ENCODE data around the gene PI4KB.

The PI4KB gene

DNA sequence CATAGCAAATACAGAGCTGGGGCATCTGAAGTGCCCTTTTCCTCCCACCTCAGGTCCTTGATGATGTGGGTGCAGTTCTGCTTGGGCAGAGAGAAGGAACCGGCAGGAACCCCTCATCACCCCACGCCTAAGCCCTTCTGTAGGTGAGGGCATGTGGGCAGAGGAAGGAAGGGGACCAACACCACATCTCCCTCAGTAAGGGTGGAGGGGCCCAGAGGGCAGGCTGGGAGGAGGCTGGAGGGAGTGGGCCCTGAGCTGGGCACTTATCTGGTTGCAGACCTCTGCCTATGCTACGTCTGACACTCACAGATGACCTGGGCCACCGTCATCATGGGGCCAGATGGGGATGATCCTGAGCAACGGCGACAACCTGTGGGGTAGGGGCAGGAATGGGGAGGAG lies 34.1 kb downstream of the PI4KB start:
- Mint-ChIP-seq H3K36me3 (peaks cover 54% of the 10 kb centered on the region), H3K27ac (peak overlapping the region; percentile 49), H3K4me3 (no peak overlapping the region), H3K4me1 (peaks cover 44% of the 10 kb centered on the region), H3K27me3 (no peaks in the 10 kb centered on the region), H3K9me3 (no peaks in the 10 kb centered on the region)
- ATAC-seq: peak; percentile 40

DNA sequence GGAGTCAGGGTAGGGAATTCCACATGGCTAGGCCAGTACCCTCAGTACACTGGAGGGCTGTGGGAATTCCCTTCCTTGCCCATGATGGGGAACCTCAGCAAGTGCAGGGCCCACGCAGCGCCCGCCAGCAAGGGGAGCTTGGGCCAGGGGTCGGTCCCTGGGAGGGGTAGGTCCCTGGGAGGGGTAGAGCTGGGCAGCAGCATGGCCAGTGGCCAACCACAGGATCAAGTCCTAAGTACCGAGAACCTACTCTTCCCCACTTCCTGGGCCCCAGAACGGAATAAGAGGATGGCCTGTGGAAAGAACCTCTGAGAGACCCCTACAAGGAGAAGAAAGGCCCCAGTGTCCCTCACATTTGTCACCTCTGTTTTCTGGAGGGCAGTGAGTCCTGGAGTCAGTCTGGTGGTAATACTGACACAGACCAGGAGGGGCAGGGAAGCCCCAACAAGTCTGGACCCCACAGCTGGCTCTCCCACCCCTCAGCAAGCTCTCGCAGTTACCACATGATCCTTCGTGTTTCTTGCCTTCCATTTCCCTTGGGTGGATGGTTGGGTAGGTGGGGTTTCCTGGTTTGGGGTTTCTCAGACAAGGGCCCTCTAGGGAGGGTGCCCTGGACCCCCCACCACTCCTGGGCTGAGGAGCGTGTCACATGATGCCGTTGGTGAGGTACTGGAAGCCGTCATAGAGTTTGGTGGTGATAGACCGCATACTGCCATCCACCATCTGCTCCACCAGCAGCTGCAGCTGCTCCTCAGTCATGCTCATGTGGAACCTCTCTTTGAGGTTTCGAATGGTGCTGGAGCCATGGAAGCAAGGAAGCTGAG lies 34.8 kb downstream of the PI4KB start:
- no peaks in the 10 kb centered on the region for H3K9me3 Mint-ChIP-seq
- ATAC-seq: peak; percentile 13
- H3K4me1 Mint-ChIP-seq: peaks cover 45% of the 10 kb centered on the region
- peak overlapping the region; percentile 49 for H3K27ac Mint-ChIP-seq
- no peak overlapping the region for H3K4me3 Mint-ChIP-seq
- no peaks in the 10 kb centered on the region for H3K27me3 Mint-ChIP-seq
- H3K36me3 Mint-ChIP-seq: peaks cover 48% of the 10 kb centered on the region

DNA sequence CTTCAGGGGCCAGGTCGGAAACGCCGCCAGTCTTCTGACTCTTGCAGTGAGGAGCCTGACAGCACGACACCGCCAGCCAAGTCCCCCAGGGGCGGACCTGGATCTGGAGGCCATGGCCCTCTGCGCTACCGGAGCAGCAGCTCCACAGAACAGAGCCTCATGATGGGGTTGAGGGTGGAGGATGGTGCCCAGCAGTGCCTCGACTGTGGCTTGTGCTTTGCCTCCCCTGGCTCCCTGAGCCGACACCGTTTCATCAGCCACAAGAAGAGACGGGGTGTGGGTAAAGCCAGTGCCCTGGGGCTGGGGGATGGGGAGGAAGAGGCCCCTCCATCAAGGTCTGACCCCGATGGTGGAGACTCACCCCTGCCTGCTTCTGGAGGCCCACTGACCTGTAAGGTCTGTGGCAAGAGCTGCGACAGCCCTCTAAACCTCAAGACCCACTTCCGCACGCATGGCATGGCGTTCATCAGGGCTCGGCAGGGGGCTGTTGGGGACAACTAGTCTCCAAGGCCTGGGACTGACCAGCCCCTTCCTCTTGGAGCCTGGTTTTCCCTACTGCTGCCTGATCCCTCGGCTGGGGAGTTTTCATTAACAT lies 36.4 kb downstream of the PI4KB start:
- Mint-ChIP-seq H3K9me3 (no peaks in the 10 kb centered on the region), H3K36me3 (peaks cover 59% of the 10 kb centered on the region), H3K27me3 (no peaks in the 10 kb centered on the region), H3K4me1 (peaks cover 50% of the 10 kb centered on the region), H3K27ac (peak overlapping the region; percentile 30), H3K4me3 (no peak overlapping the region)
- ATAC-seq: no peak

DNA sequence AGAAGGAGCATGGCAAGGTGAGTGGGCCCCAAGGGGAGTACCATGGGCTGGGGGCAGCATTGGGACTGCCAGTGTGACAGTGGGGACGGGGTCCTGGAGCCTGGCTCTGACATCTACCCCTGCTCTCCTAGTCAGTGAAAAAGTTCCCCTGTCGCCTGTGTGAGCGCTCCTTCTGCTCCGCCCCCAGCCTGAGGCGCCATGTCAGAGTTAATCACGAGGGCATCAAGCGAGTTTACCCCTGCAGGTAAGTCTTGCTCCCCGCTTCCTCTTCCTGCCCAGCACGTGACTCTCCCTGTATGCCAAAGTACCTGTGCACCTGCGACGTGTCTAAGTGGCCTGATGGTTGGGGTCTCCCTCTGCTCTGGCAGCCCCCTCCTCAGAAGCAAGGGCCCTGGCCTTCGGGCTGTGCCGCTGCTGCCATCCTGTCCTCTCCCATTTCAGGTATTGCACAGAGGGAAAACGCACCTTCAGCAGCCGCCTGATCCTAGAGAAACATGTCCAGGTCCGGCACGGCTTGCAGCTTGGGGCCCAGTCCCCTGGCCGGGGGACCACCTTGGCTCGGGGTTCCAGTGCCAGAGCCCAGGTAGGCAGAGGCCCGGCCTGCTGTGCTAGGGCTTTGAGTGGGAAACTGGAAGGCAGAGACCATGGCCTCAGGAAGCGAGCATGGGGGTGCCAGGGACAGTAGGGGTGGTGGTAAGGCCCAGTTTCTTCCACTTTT lies 37.1 kb downstream of the PI4KB start:
- Mint-ChIP-seq H3K4me1 (peaks cover 54% of the 10 kb centered on the region), H3K36me3 (peaks cover 64% of the 10 kb centered on the region), H3K27me3 (no peaks in the 10 kb centered on the region), H3K4me3 (no peak overlapping the region), H3K9me3 (no peaks in the 10 kb centered on the region), H3K27ac (peak overlapping the region; percentile 30)
- ATAC-seq: no peak

DNA sequence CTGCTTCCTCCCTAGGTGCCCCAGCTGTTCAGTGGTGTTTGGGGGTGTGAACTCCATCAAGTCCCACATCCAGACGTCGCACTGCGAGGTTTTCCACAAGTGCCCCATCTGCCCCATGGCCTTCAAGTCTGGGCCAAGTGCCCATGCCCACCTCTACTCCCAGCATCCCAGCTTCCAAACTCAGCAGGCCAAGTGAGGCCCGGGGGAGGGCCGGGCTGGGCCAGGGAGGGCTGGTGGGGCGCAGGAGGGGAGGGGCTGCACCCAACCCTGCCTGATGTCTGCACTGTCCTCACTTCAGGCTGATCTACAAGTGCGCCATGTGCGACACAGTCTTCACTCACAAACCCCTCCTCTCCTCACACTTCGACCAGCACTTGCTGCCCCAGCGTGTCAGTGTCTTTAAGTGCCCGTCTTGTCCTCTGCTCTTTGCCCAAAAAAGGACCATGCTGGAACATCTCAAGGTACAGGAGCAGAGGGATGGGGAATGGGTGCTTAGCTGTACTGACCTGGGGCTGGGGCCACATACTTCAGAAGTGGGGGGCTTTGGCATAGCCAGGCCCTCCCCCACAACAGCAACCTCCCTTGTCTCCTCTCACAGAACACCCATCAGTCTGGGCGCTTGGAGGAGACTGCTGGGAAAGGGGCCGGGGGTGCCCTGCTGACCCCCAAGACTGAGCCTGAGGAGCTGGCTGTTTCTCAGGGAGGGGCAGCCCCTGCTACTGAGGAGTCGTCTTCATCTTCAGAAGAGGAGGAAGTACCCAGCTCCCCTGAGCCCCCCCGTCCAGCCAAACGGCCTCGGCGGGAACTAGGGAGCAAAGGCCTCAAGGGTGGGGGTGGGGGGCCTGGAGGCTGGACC lies 37.9 kb downstream of the PI4KB start:
- no peak overlapping the region for H3K4me3 Mint-ChIP-seq
- no peak for ATAC-seq
- peak overlapping the region; percentile 30 for H3K27ac Mint-ChIP-seq
- H3K4me1 Mint-ChIP-seq: peaks cover 59% of the 10 kb centered on the region
- H3K36me3 Mint-ChIP-seq: peaks cover 62% of the 10 kb centered on the region
- H3K27me3 Mint-ChIP-seq: no peaks in the 10 kb centered on the region
- no peaks in the 10 kb centered on the region for H3K9me3 Mint-ChIP-seq

DNA sequence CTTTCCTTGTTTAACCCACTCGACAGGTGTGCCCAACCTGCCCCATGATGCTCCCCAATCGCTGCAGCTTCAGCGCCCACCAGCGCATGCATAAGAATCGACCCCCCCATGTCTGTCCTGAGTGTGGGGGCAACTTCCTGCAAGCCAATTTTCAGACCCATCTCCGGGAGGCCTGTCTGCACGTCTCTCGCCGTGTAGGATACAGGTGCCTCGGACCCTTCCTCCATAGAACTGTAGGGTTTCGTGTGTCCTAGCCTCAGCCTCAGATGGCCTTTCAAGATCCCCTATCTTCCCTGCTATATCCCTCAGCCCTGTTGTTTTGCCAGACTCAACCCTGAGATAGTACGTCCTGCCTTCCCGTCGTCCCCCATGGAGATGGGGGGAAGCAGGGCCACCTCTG lies 38.7 kb downstream of the PI4KB start:
- H3K36me3 Mint-ChIP-seq: peaks cover 54% of the 10 kb centered on the region
- H3K4me3 Mint-ChIP-seq: no peak overlapping the region
- peaks cover 59% of the 10 kb centered on the region for H3K4me1 Mint-ChIP-seq
- no peak for ATAC-seq
- no peaks in the 10 kb centered on the region for H3K9me3 Mint-ChIP-seq
- H3K27ac Mint-ChIP-seq: no peak overlapping the region
- no peaks in the 10 kb centered on the region for H3K27me3 Mint-ChIP-seq

DNA sequence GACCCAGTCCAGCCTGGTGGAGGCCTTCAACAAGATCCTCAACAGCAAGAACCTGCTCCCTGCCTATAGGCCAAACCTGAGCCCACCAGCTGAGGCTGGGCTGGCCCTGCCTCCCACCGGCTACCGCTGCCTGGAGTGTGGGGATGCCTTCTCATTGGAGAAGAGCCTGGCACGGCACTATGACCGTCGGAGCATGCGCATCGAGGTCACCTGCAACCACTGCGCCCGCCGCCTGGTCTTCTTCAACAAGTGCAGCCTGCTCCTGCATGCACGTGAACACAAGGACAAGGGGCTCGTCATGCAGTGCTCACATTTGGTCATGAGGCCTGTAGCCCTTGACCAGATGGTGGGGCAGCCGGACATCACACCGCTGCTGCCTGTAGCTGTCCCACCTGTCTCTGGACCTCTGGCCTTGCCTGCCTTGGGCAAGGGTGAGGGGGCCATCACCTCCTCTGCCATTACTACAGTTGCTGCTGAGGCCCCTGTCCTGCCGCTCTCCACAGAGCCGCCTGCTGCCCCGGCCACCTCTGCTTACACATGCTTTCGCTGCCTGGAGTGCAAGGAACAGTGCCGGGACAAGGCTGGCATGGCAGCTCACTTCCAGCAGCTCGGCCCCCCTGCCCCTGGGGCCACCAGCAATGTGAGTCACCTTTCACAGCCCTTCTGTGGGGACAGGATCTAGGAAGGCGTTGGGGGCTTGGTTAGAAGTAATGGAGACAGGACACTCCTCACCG lies 39.3 kb downstream of the PI4KB start:
- H3K27me3 Mint-ChIP-seq: no peaks in the 10 kb centered on the region
- peaks cover 48% of the 10 kb centered on the region for H3K36me3 Mint-ChIP-seq
- no peak for ATAC-seq

DNA sequence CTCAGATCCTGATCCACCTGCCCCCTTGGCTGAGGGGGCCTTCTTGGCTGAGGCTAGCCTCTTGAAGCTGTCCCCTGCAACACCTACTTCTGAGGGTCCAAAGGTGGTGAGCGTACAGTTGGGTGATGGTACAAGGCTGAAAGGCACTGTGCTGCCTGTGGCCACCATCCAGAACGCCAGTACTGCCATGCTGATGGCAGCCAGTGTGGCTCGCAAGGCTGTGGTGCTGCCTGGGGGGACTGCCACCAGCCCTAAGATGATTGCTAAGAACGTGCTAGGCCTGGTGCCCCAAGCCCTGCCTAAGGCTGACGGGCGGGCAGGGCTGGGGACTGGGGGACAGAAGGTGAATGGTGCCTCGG lies 39.9 kb downstream of the PI4KB start:
- no peak overlapping the region for H3K27ac Mint-ChIP-seq

More for the DNA sequence above, 39.3 kb downstream of the PI4KB start:
- Mint-ChIP-seq H3K9me3 (no peaks in the 10 kb centered on the region), H3K4me1 (peaks cover 59% of the 10 kb centered on the region), H3K4me3 (no peak overlapping the region), H3K27ac (no peak overlapping the region)

DNA sequence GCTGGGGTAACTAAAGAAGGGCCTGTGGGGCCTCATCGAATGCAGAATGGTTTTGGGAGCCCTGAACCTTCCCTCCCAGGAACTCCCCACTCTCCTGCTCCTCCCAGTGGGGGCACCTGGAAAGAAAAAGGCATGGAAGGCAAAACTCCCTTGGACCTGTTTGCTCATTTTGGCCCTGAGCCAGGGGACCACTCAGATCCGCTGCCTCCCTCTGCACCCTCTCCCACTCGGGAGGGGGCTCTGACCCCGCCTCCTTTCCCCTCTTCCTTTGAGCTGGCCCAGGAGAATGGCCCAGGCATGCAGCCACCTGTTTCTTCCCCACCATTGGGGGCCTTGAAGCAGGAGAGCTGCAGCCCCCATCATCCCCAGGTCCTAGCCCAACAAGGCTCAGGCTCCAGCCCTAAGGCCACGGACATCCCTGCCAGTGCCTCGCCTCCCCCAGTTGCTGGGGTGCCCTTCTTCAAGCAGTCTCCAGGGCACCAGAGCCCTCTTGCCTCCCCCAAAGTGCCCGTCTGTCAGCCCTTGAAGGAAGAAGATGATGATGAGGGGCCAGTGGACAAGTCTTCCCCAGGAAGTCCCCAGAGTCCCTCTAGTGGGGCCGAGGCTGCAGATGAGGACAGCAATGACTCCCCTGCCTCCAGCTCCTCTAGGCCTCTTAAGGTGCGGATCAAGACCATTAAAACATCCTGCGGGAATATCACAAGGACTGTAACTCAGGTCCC lies 40.4 kb downstream of the PI4KB start:
- no peaks in the 10 kb centered on the region for H3K9me3 Mint-ChIP-seq
- peaks cover 54% of the 10 kb centered on the region for H3K4me1 Mint-ChIP-seq
- no peaks in the 10 kb centered on the region for H3K27me3 Mint-ChIP-seq
- no peak overlapping the region for H3K27ac Mint-ChIP-seq
- no peak overlapping the region for H3K4me3 Mint-ChIP-seq
- peaks cover 42% of the 10 kb centered on the region for H3K36me3 Mint-ChIP-seq
- ATAC-seq: no peak

More for the DNA sequence above, 39.9 kb downstream of the PI4KB start:
- no peak for ATAC-seq
- H3K36me3 Mint-ChIP-seq: peaks cover 42% of the 10 kb centered on the region
- H3K4me1 Mint-ChIP-seq: peaks cover 54% of the 10 kb centered on the region
- no peak overlapping the region for H3K4me3 Mint-ChIP-seq
- no peaks in the 10 kb centered on the region for H3K9me3 Mint-ChIP-seq
- no peaks in the 10 kb centered on the region for H3K27me3 Mint-ChIP-seq

DNA sequence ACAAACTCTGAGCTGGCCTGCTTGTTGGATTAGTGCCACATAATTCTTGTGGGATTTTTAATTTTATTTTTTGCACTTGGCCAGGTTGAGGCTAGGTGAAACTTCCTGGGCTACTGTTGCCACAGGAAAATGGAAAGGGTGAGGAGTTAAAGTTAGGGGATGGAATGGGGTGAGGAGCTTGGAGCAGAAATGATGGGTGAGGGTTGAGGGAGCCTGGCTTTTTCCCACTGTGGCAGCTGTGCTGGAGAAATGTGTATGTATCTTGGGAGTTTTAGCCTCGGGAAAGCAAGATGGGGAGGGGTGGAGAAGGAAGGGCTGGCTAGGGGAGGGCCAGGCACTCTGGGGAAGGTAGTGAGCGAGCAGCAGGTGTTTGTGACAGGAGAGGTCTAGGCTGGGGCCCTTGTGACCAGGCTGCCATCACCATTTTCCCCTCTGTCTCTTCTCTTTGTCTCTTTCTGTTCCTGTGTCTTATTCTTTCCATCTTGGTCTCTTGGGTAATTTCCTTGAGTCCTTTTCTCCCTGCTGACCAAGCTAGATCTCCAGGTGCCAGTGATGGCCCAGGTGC lies 43.1 kb downstream of the PI4KB start:
- peak overlapping the region; percentile 99 for H3K4me3 Mint-ChIP-seq
- peaks cover 44% of the 10 kb centered on the region for H3K4me1 Mint-ChIP-seq
- H3K36me3 Mint-ChIP-seq: peaks cover 27% of the 10 kb centered on the region
- H3K27ac Mint-ChIP-seq: peak overlapping the region; percentile 98
- H3K27me3 Mint-ChIP-seq: no peaks in the 10 kb centered on the region
- no peaks in the 10 kb centered on the region for H3K9me3 Mint-ChIP-seq
- ATAC-seq: no peak

DNA sequence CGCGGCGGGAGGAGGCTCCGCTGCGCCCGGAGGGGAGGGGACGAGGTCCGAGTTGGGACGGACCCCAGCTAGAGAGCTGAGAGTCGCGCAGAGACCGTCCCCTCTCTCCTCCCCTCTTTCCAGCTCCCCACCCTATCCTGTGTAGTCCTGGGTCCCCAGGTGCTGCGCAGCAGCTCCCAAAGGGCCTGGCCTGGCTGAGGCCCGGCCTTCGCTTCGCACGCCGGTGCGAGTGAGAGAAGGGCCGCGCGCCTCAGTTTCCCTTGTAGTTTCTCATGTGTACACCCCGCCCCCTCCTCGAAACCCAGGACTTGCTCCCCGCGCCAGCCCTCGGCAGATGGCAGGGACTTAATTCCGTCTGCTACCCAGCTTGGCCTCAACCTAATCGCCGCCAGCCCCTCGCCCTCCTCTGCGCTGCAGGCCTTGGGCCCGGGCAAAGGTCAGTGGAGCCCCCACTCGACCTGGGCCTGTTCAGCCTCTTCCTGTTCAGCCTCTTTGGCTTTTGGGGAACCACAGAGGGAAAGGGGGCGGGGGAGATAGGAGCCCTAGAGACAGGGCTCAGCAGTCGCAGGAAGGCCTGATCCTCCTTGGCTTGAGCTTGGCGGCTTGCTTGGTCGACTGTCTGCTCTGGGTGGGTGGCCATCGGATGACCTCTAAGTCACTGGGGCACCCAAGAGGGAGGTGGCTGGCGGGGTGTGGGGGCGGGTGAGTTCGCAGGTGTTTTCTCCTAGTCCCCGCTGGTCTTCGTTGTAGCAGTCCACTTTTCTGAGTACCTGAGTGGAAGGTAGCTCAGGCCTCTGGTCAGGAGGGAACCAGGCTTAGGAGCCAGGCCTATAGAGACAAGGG lies 44.1 kb downstream of the PI4KB start:
- Mint-ChIP-seq H3K4me1 (peaks cover 39% of the 10 kb centered on the region), H3K4me3 (peak overlapping the region; percentile 99), H3K27ac (peak overlapping the region; percentile 98), H3K27me3 (no peaks in the 10 kb centered on the region), H3K9me3 (no peaks in the 10 kb centered on the region), H3K36me3 (peaks cover 17% of the 10 kb centered on the region)
- peak; percentile 0 for ATAC-seq

DNA sequence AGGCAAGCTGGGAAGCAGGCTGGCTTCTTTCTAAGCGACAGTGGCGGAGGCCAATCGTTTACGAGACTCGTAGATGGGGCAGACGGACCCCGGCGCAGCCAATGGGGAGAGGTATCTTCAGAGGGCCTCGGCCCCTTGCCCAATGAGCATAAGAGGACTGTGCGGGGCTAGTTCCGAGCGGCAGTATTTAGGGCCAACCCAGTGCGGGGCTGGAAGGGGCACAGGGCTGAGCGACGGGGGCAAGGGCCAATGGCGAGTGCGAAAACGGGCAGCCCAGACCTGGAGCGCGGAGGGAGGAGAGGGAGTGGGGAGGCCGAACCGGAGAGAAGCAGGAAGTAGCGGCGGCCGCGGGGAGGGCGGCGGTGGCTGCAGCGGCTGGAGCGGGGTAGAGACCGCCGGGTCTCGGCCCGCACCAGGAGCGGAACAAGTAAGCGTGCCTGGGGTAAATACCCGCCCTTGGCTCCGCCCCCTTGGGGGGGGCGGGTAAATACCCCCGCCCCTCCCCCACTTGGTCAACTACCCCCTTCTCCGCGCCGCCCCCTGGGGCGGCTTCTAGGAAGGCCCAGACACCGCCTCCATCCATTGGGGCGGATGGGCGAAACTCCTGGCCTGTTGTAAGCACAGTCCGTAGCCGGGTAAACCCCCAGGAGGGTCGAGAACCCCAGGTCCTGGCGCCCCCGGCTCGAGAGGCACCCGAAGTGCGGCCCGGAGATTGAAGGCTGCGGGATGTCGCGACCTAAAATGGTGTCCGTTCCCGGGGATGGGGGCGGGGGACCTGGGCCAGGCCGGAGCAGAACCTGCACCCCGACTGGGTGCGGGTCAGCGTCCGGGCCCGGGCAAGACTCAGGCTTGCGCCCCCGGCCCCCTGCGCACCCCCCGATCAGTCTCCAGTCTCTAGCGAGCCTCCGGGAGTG lies 45.0 kb downstream of the PI4KB start, which contains the start of gene ZNF687:
Gene ZNF687 (plus strand): TSS at position 331 of the 914 bp plus-strand sequence. CDS start 3,993 bp downstream, outside the sequence.
- H3K4me3 Mint-ChIP-seq: peak within 1 kb of the TSS; percentile 99
- peaks cover 47% of the 10 kb centered on the region for H3K4me1 Mint-ChIP-seq
- no peaks in the 10 kb centered on the region for H3K9me3 Mint-ChIP-seq
- no peaks in the 10 kb centered on the region for H3K27me3 Mint-ChIP-seq
- ATAC-seq: peak; percentile 95
- peaks cover 15% of the 10 kb centered on the region for H3K36me3 Mint-ChIP-seq
- H3K27ac Mint-ChIP-seq: peak within 1 kb of the TSS; percentile 98
